ENCODE data around the gene TRMO.
A peak's percentile ranks its signal among the peaks of the same experiment; 100 is the strongest.

DNA sequence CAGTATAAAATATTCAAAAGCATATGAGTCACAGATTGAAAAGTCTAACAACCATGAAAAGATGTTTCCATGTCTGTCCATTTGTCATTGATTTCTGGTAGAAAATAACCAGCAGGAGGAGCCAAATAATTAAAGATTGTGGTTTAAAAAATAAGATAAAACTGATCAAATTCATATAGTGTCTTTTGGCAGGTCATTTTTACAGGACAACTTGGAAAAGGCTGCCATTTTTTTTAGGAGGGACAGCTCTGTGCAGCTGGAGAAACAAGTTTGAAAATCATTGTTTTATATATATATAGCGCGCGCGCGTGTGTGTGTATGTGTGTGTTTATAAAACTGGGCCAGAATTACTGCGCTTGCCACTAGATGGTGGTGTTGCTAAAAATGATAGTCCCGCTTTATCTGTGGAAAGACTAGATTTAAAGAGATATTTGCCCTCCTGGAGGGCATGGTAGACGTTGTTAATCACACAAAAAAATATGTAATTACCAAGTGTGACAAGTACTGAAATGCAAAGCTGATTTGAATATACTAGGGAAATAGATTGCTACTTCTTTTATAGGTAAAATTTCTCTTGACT lies 1.3 kb upstream of the TRMO start:
- TF ChIP-seq, protein P1, sequence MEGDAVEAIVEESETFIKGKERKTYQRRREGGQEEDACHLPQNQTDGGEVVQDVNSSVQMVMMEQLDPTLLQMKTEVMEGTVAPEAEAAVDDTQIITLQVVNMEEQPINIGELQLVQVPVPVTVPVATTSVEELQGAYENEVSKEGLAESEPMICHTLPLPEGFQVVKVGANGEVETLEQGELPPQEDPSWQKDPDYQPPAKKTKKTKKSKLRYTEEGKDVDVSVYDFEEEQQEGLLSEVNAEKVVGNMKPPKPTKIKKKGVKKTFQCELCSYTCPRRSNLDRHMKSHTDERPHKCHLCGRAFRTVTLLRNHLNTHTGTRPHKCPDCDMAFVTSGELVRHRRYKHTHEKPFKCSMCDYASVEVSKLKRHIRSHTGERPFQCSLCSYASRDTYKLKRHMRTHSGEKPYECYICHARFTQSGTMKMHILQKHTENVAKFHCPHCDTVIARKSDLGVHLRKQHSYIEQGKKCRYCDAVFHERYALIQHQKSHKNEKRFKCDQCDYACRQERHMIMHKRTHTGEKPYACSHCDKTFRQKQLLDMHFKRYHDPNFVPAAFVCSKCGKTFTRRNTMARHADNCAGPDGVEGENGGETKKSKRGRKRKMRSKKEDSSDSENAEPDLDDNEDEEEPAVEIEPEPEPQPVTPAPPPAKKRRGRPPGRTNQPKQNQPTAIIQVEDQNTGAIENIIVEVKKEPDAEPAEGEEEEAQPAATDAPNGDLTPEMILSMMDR (IDR thresholded peaks at IDR 0.05), result peak; percentile 46 to 82 (median 82)
- TF ChIP-seq POLR2AphosphoS5 (IDR thresholded peaks at IDR 0.05; ENCODE audit: insufficient read depth in 1 of 2, low read depth in 1 of 2), result peak in 1 of 2 donors; percentile 86
- no peak for TF ChIP-seq POLR2A (IDR thresholded peaks at IDR 0.05)

All from vagina (tissue), 2 donors.